Measurements from ENCODE around the gene POLN.

DNA sequence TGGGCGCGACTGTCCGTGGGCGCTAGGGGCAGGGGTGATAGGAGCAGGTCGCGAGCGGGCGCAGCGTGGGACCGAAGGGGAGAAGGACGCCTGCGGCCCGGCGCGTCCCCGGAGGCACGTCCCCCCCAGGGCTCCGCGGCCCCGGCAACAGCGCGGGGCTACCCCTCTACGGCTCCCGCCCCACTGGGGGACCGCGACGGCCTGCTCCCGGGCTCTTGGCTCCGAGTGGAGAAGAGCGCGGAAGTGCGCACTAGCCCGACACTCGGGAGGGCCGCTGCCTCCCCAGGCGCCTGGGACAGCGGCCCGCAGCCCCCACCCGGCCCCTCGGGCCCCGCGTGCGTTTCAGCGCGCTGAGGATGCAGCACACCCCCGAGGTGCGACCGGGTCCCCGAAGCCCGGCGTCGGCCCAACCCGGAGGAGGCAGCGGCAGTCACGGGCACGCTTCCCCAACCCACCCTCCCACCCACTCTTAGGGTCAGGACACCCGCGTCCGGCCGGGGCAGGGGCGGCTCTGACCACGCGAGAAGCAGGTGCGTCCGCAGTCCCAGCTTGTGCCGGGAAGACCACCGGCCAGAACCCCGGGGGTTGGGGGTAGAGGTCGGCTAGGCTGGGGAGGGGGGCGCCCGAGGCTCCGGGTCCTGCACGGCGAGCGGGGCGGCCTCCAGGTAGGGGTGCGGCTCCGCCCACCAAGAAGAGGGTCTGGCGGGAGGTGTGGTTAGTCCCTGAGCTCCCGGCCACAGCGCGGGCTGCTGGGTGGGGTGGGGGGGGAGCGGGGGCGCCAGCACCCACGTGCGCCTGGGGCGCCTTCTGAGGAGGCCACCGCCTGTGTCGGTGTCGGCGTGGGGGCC lies 201.3 kb downstream of the POLN start:
- TF ChIP-seq, protein P1, sequence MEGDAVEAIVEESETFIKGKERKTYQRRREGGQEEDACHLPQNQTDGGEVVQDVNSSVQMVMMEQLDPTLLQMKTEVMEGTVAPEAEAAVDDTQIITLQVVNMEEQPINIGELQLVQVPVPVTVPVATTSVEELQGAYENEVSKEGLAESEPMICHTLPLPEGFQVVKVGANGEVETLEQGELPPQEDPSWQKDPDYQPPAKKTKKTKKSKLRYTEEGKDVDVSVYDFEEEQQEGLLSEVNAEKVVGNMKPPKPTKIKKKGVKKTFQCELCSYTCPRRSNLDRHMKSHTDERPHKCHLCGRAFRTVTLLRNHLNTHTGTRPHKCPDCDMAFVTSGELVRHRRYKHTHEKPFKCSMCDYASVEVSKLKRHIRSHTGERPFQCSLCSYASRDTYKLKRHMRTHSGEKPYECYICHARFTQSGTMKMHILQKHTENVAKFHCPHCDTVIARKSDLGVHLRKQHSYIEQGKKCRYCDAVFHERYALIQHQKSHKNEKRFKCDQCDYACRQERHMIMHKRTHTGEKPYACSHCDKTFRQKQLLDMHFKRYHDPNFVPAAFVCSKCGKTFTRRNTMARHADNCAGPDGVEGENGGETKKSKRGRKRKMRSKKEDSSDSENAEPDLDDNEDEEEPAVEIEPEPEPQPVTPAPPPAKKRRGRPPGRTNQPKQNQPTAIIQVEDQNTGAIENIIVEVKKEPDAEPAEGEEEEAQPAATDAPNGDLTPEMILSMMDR (IDR thresholded peaks at IDR 0.05) = no peak
- TF ChIP-seq SMC3 (IDR thresholded peaks at IDR 0.05) = no peak
- TF ChIP-seq POLR2A (IDR thresholded peaks at IDR 0.05; ENCODE audit: low read length) = no peak
- TF ChIP-seq KDM5A (IDR thresholded peaks at IDR 0.05) = no peak
- TF ChIP-seq EP300 (IDR thresholded peaks at IDR 0.05) = no peak
- TF ChIP-seq POLR2AphosphoS2 (conservative IDR thresholded peaks at IDR 0.05; ENCODE audit: low read length) = no peak
- TF ChIP-seq, protein P2, sequence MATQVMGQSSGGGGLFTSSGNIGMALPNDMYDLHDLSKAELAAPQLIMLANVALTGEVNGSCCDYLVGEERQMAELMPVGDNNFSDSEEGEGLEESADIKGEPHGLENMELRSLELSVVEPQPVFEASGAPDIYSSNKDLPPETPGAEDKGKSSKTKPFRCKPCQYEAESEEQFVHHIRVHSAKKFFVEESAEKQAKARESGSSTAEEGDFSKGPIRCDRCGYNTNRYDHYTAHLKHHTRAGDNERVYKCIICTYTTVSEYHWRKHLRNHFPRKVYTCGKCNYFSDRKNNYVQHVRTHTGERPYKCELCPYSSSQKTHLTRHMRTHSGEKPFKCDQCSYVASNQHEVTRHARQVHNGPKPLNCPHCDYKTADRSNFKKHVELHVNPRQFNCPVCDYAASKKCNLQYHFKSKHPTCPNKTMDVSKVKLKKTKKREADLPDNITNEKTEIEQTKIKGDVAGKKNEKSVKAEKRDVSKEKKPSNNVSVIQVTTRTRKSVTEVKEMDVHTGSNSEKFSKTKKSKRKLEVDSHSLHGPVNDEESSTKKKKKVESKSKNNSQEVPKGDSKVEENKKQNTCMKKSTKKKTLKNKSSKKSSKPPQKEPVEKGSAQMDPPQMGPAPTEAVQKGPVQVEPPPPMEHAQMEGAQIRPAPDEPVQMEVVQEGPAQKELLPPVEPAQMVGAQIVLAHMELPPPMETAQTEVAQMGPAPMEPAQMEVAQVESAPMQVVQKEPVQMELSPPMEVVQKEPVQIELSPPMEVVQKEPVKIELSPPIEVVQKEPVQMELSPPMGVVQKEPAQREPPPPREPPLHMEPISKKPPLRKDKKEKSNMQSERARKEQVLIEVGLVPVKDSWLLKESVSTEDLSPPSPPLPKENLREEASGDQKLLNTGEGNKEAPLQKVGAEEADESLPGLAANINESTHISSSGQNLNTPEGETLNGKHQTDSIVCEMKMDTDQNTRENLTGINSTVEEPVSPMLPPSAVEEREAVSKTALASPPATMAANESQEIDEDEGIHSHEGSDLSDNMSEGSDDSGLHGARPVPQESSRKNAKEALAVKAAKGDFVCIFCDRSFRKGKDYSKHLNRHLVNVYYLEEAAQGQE (IDR thresholded peaks at IDR 0.05) = no peak
- no peak for TF ChIP-seq CHD2 (IDR thresholded peaks at IDR 0.05; ENCODE audit: low read length, partially characterized antibody)
